Measurements from ENCODE around the gene RSL1D1.

DNA sequence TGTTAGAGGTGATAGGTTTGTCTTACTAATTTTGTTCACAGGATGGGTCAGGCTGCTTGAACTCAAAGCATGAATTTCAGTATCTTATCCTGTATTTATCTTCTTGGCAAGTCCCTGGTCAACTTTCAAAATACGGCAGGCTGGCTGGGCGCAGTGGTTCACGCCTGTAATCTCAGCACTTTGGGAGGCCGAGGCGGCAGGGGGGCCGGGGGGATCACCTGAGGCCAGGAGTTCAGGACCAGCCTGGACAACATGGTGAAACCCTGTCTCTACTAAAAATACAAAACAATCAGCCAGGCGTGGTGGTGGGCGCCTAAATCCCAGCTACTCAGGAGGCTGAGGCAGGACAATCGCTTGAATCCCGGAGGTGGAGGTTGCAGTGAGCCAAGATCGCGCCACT lies 25.0 kb upstream of the RSL1D1 start:
- TF ChIP-seq, protein P1, sequence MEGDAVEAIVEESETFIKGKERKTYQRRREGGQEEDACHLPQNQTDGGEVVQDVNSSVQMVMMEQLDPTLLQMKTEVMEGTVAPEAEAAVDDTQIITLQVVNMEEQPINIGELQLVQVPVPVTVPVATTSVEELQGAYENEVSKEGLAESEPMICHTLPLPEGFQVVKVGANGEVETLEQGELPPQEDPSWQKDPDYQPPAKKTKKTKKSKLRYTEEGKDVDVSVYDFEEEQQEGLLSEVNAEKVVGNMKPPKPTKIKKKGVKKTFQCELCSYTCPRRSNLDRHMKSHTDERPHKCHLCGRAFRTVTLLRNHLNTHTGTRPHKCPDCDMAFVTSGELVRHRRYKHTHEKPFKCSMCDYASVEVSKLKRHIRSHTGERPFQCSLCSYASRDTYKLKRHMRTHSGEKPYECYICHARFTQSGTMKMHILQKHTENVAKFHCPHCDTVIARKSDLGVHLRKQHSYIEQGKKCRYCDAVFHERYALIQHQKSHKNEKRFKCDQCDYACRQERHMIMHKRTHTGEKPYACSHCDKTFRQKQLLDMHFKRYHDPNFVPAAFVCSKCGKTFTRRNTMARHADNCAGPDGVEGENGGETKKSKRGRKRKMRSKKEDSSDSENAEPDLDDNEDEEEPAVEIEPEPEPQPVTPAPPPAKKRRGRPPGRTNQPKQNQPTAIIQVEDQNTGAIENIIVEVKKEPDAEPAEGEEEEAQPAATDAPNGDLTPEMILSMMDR (IDR thresholded peaks at IDR 0.05), result no peak
- no peak for TF ChIP-seq POLR2A (IDR thresholded peaks at IDR 0.05)

All from thyroid gland (tissue), 4 donors.